GM18519 (cell line): ENCODE data around the gene ANKRD45.
"Not testable (repeated sequence)": the region's sequence is repeated elsewhere in the genome, so short reads cannot be mapped to it uniquely, and the experiment has no call there.

ENCODE experiments used
- ATAC-seq: cut with Tn5 transposase; IDR thresholded peaks from one replicate; pipeline ENCODE4 v1.9.1; 2021; ENCODE audit warnings: mild to moderate bottlenecking, moderate library complexity; ENCODE audit not compliant: unreplicated experiment, low FRiP score

Gene ANKRD45

DNA sequence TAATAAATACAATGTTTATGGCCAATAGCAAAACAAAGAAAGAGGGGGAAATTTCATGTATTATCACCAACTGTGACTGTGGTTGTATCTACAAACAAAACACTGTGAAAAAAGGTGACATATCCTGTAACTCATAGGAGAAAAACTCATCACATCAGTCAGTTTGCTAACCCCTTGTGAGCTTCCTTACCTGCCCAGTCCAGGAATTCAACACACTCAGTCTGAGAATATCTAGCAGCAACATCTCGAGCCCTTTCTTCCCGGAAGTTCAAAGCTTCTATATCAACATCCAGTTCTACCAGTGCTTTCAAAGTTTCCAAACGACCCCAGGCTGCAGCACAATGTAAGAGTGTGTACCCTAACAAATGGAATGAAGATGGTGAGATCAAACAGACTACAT, 23.0 kb downstream of the ANKRD45 start:
- ATAC-seq: no peak

DNA sequence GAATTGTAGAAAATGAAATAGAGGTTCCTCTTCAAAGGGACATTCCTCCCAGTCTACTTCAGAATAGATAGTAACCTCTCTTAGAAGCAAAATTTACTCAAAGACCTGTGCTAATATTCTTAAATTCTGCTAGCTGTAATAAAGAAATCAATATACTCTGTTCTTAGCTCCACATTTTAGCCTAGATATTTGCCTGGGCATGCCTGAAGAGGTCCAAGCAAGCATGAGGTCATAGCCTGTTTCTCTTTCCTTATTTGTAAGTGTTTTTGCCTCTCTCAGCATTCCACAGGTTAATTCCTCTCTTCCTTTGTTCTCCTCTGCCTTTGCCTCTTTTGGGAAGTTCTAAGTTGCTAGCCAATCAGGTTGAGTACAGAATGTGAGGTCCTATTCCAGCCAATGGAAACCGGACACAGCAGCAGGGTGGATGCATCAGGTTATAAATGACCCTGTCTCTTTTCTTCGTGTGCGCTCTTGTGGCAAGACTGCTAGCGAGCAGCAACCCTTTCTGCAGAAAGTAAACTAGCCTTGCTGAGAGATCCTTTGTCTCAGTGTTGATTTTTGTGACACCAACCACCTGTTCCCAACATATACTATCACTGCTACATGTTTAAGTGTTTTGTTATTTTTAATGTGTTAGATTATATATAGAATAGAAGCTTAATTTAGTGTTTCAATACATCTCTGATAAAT, 27.1 kb downstream of the ANKRD45 start:
- not testable (repeated sequence) for ATAC-seq

DNA sequence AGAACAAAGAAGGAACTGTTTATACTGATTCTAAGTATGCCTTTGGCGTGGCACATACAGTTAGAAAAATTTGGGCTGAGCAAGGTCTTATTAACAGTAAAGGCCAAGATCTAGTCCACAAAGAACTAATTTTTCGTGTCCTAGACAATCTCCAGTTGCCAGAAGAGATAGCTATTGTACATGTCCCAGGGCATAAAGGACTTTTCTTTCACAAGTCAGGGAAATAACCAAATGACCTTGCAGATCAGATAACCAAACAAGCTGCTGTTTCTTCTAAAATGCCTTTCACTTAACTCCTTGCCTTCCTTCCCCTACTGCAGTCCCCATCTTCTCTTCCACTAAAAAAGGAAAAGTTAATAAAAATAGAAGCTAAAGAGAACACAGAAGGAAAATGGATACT, 30.5 kb downstream of the ANKRD45 start:
- ATAC-seq: no peak

- no peak for ATAC-seq
Observed at GRCh38 chr1:173638043-173639021, 31.3 kb downstream of the ANKRD45 start.

DNA sequence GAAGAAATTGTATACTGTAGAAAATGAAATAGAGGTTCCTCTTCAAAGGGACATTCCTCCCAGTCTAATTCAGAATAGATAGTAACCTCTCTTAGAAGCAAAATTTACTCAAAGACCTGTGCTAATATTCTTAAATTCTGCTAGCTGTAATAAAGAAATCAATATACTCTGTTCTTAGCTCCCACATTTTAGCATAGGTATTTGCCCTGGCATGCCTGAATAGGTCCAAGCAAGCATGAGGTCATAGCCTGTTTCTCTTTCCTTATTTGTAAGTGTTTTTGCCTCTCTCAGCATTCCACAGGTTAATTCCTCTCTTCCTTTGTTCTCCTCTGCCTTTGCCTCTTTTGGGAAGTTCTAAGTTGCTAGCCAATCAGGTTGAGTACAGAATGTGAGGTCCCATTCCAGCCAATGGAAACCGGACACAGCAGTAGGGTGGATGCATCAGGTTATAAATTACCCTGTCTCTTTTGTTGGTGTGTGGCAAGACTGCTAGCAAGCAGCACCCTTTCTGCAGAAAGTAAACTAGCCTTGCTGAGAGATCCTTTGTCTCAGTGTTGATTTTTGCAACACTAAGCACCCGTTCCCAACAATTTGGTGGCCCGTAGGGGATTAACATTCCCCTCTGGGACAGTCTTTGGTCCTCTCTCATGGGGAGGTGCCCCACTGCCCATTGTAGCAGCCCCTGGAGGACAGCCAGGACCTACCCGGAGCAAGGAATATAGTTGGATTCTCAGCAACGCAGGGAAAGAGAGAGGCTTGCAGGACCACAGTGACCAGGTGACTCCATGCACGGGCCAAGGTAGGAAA, 32.2 kb downstream of the ANKRD45 start:
- not testable (repeated sequence) for ATAC-seq

DNA sequence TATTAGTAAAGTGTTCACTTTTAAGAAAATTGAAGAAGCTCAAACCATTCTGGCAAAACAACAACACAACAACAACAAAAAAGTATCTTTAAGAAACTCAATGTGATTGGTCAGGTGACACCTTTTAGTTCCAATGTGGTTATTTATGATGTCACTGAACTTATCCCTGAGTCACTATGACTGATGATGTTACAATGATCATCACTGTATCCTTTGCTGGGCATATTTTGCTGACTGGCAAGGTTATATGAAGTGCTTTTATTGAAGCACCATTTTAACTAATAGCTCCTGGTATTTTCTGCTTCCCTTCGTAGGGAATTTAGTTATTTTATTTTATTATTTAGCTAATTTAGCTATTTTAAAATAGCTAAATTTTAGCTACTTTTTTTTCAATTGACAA, 34.5 kb downstream of the ANKRD45 start, which contains the start of gene TEX50:
TSS of gene TEX50 (plus strand) at position 223 of the 400 bp plus-strand sequence. CDS start 184 bp downstream, outside the sequence.
- no peak for ATAC-seq

DNA sequence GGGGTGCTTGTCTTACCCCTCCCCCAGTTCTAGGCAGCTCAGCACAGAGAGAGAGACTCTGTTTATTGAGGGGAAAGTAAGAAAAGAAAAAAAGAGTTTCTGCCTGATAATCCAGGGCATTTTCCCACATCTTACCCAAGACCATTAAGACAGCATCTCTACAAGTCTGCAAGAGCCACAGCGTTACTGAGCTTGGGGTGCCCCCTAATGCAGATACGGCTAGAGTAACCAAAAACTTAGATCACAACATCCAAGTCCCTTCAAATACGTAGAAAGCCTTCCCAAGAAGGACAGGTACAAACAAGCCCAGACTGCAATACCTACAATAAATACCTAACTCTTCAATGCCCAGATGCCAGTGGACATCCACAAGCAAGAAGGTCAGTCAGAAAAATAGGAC, 40.8 kb downstream of the ANKRD45 start:
- ATAC-seq: no peak

GRCh38 chr1:173627269-173627668, 42.4 kb downstream of the ANKRD45 start:
- ATAC-seq: no peak

- no peak for ATAC-seq
Observed at GRCh38 chr1:173616859-173617258, 52.8 kb downstream of the ANKRD45 start.

- ATAC-seq: not testable (repeated sequence)
Observed at GRCh38 chr1:173613086-173613485, 56.6 kb downstream of the ANKRD45 start.

DNA sequence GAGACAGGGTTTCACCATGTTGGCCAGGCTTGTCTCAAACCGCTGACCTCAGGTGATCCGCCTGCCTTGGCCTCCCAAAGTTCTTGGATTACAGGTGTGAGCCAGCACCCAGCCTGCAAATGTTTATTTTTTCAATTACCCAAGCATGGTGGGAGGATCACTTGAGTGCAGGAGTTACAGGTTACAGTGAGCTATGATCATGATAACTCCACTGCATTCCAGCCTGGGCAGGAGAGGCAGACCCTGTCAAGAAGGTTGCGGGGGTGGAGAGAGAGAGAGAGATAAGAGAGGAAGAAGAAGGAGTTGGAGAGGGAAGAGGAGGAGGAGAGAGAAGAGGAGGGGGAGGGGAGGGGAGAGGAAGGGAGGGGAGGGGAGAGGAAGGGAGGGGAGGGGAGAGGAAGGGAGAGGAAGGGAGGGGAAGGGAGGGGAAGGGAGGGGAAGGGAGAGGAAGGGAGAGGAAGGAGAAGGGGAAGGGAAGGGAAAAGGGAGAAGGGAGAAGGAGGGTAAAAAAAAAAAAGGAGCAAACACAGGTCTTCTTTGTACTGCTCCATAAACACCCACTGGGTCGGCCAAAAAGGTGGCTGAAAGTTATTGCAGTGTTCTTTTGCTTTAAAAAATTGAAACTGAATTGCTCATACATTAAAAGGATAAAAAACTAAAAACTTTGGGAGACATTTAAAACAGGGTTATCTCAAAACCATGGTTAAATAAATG, 61.0 kb downstream of the ANKRD45 start:
- ATAC-seq: no peak

GRCh38 chr1:173603056-173603591, 66.5 kb downstream of the ANKRD45 start, which contains the start of gene SLC9C2:
TSS of gene SLC9C2 (minus strand) at chr1:173603072. CDS start at chr1:173601776, 1,296 bp downstream.
- ATAC-seq: no peak

- no peak for ATAC-seq
Observed at GRCh38 chr1:173601588-173601987, 68.1 kb downstream of the ANKRD45 start.

DNA sequence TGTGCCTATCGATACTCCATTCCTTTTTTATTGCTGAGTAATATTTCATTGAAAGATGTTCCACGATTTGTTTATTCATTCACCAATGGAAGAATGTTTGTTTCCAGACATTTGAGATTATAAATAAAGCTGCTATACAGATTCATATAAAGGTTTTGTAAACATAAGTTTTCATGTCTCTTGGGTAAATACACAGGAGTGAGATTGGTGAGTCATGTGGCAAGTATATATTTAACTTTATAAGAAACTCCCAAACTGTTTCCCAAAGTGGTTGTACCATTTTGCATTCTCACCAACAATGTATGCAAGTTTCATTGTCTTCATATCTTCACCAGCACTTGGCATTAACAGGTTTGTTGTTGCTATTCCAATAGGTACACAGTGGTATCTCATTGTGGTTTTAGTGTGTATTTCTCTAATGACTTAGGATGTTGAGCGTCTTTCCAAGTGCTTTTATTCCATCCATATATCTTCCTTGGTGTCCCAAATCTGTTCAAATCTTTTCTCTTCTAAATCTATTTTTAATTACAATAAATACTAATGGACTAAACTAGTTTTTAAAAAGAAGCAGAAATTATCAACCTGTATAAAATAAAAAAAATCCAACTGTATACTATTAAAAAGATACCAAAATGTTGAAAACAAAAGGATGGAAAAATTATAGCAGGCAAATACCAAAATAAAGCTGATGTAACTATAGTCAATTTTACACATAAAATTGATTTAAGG, 73.4 kb downstream of the ANKRD45 start:
- ATAC-seq: no peak

GRCh38 chr1:173591138-173591537, 78.5 kb downstream of the ANKRD45 start:
- not testable (repeated sequence) for ATAC-seq

GRCh38 chr1:173590557-173590956, 79.1 kb downstream of the ANKRD45 start:
- no peak for ATAC-seq

DNA sequence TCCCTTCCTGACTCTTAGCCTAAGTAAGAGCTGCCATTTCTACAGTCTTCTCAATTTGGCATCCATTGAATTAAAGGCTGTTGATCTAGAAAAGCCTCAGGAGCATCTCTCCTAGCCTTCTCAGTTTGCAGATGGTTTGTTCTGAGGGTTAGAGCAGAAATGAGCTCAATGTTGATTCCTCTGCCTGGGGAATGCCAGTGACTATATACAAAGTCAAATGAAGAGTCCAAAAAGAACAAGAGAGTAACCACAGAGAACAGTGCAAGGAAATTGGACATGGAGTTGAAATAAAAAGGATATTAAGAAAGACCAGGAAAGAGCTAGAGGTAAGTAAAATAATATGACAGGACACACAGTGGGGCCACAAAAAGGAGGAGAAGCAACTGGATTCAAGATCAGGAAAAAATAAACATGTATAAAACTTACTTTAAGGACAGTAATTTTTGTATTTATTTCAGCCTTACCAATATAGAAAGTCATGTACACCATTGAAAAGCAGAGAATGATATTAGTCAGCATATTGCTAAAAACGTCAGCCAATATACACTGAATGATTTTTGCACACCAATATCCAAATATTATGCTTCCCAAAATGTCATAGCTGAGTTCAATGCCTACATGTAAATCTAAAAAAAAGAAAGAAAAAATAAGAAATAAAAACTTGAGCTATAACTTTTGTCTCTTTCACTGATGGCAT, 88.1 kb downstream of the ANKRD45 start:
- ATAC-seq: no peak

DNA sequence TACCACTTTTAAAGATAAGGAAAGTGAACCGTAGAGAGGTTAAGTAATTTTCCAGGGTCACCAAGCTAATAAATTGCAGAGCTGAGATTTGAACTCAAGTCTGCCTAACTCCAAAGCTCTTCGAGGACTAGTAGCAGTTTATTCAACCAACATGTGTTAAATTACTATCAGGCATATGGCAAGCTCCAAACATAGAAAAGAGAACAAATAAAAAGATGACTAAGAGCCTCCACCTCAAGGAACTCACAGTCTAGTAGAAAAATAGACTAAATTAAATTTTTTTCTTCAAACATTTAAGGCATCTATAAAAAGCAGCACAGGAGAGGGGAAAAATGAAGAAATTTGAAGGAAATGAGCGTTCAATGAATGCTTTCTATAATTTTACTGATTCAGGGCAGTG, 89.0 kb downstream of the ANKRD45 start:
- no peak for ATAC-seq
